Hematopoietic multipotent progenitor cell (in vitro differentiated cells): ENCODE results near the gene NTSR1. TPM values are rescaled to one million over a fixed set of nuclear protein-coding genes. Genes with fewer than 3 reads are reported as not detected.
"Not testable (repeated sequence)": the region's sequence is repeated elsewhere in the genome, so short reads cannot be mapped to it uniquely, and the experiment has no call there.

Source experiments
- DNase-seq, 3 donors: peaks; one replicate each; pipeline ENCODE4 v3.0.0-alpha.2; 2011 to 2015; ENCODE audit warnings: low read depth in 2 of 3, low spot score in 2 of 3
- total RNA-seq: library from RNA; depleted of rRNA; stranded (reverse); fragments of >200 nt; gene quantifications from one replicate; pipeline ENCODE4 v1.2.3, GENCODE V29; 2012

The NTSR1 gene
- total RNA-seq, 1 donor = 0.27 TPM

GRCh38 chr20:62671765-62672164 is 36.9 kb upstream of the NTSR1 start:
- no peak for DNase-seq

GRCh38 chr20:62674370-62674769 is 34.3 kb upstream of the NTSR1 start:
- no peak for DNase-seq

GRCh38 chr20:62675156-62675876 is 33.3 kb upstream of the NTSR1 start:
- DNase-seq = peak in 1 of 3 donors; percentile 5

- no peak for DNase-seq
Measured at GRCh38 chr20:62675877-62676260, 32.8 kb upstream of the NTSR1 start.

- no peak for DNase-seq
Measured at GRCh38 chr20:62676976-62677375, 31.7 kb upstream of the NTSR1 start.

GRCh38 chr20:62677678-62678077 is 31.0 kb upstream of the NTSR1 start:
- DNase-seq = no peak

GRCh38 chr20:62678553-62678952 is 30.1 kb upstream of the NTSR1 start:
- DNase-seq = peak in 1 of 3 donors; percentile 42

GRCh38 chr20:62679978-62680589 is 28.6 kb upstream of the NTSR1 start:
- no peak for DNase-seq

- DNase-seq = no peak
Measured at GRCh38 chr20:62682912-62683517, 25.6 kb upstream of the NTSR1 start.

GRCh38 chr20:62683660-62684322 is 24.8 kb upstream of the NTSR1 start:
- not testable (repeated sequence) for DNase-seq

GRCh38 chr20:62684981-62685380 is 23.7 kb upstream of the NTSR1 start:
- no peak for DNase-seq

- DNase-seq = peak in 2 of 3 donors; percentile 74 to 86
Measured at GRCh38 chr20:62685781-62686555, 22.7 kb upstream of the NTSR1 start.

- no peak for DNase-seq
Measured at GRCh38 chr20:62686869-62687830, 21.5 kb upstream of the NTSR1 start.

- no peak for DNase-seq
Measured at GRCh38 chr20:62688083-62688482, 20.6 kb upstream of the NTSR1 start.

- no peak for DNase-seq
Measured at GRCh38 chr20:62688855-62689460, 19.7 kb upstream of the NTSR1 start.

- DNase-seq = no peak
Measured at GRCh38 chr20:62689861-62690260, 18.8 kb upstream of the NTSR1 start.

GRCh38 chr20:62690261-62690820 is 18.3 kb upstream of the NTSR1 start:
- DNase-seq = no peak

- no peak for DNase-seq
Measured at GRCh38 chr20:62691487-62691886, 17.1 kb upstream of the NTSR1 start.

- DNase-seq = no peak
Measured at GRCh38 chr20:62692176-62692575, 16.5 kb upstream of the NTSR1 start.
